ENCODE results near the gene PPP2R2C.

PPP2R2C gene

DNA sequence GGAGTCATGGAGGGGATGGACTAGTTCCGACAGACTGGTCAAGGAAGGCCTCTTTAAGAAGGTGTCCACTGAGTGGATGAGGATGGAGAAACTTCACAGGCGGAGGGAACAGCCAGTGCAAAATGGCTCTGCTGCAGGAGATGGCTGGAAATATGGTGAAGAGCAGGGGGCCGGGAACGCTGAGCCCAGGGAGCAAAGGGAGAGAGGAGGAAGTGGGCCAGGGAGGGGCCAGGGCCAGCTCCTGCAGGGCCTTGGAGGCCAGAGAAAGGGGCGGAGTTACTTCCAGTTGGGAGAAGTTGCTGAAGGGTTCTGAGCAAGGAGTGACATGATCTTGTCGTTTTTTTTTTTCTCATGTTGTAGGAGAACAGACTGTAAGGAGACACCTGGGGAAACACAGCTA, 108.3 kb downstream of the PPP2R2C start:
- H3K36me3 ChIP-seq (ENCODE audit: insufficient read depth), result no peaks in the 10 kb centered on the region
- H3K4me2 ChIP-seq, result no peak overlapping the region
- H3K4me3 ChIP-seq (IDR thresholded peaks at IDR 0.05; ENCODE audit: insufficient read depth, low read depth, low read length), result no peak overlapping the region
- TF ChIP-seq, protein P1, sequence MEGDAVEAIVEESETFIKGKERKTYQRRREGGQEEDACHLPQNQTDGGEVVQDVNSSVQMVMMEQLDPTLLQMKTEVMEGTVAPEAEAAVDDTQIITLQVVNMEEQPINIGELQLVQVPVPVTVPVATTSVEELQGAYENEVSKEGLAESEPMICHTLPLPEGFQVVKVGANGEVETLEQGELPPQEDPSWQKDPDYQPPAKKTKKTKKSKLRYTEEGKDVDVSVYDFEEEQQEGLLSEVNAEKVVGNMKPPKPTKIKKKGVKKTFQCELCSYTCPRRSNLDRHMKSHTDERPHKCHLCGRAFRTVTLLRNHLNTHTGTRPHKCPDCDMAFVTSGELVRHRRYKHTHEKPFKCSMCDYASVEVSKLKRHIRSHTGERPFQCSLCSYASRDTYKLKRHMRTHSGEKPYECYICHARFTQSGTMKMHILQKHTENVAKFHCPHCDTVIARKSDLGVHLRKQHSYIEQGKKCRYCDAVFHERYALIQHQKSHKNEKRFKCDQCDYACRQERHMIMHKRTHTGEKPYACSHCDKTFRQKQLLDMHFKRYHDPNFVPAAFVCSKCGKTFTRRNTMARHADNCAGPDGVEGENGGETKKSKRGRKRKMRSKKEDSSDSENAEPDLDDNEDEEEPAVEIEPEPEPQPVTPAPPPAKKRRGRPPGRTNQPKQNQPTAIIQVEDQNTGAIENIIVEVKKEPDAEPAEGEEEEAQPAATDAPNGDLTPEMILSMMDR (conservative IDR thresholded peaks at IDR 0.05; ENCODE audit: low read depth, low read length), result no peak
- H3K27ac ChIP-seq, result no peak overlapping the region
- H2AFZ ChIP-seq (ENCODE audit: low read depth), result no peak overlapping the region
- peaks cover 40% of the 10 kb centered on the region; the same call in 1 of the 2 replicates for H3K27me3 ChIP-seq (ENCODE audit: insufficient read depth, low read depth)
- no peaks in the 10 kb centered on the region for H4K20me1 ChIP-seq (ENCODE audit: insufficient read depth)
- H3K9ac ChIP-seq, result no peak overlapping the region
- no peaks in the 10 kb centered on the region for H3K79me2 ChIP-seq (ENCODE audit: insufficient read depth, low read depth)
- no peaks in the 10 kb centered on the region for H3K4me1 ChIP-seq (ENCODE audit: low read depth, poor library complexity, severe bottlenecking)

DNA sequence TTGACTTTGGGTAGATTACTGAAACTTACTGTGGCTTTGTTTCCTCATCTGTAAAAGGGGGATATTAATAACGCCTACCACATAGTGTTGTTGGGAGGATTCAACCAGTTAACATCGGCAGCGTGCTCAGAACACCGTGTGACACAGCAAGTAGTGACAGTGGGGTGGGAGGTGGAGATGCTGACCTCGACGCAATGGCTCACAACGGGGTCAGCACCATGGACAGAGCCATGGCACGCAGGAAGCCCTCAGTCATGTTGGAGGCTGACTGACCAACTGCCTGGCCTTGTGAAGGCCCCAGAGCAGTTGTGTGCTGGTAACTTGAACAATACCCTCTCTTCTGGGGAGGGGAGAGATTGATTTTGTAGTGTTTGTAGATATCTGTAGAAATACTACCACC, 109.5 kb downstream of the PPP2R2C start:
- Histone ChIP-seq H3K4me3 (IDR thresholded peaks at IDR 0.05; ENCODE audit: insufficient read depth, low read depth, low read length) (no peak overlapping the region), H3K4me2 (no peak overlapping the region), H3K27ac (no peak overlapping the region), H3K27me3 (ENCODE audit: insufficient read depth, low read depth) (peaks cover 30% of the 10 kb centered on the region; the same call in 1 of the 2 replicates), H3K9ac (no peak overlapping the region), H3K79me2 (ENCODE audit: insufficient read depth, low read depth) (no peaks in the 10 kb centered on the region), H3K4me1 (ENCODE audit: low read depth, poor library complexity, severe bottlenecking) (no peaks in the 10 kb centered on the region), H2AFZ (ENCODE audit: low read depth) (no peak overlapping the region), H4K20me1 (ENCODE audit: insufficient read depth) (no peaks in the 10 kb centered on the region), H3K36me3 (ENCODE audit: insufficient read depth) (no peaks in the 10 kb centered on the region)
- TF ChIP-seq, protein P1 (conservative IDR thresholded peaks at IDR 0.05; ENCODE audit: low read depth, low read length), result no peak

DNA sequence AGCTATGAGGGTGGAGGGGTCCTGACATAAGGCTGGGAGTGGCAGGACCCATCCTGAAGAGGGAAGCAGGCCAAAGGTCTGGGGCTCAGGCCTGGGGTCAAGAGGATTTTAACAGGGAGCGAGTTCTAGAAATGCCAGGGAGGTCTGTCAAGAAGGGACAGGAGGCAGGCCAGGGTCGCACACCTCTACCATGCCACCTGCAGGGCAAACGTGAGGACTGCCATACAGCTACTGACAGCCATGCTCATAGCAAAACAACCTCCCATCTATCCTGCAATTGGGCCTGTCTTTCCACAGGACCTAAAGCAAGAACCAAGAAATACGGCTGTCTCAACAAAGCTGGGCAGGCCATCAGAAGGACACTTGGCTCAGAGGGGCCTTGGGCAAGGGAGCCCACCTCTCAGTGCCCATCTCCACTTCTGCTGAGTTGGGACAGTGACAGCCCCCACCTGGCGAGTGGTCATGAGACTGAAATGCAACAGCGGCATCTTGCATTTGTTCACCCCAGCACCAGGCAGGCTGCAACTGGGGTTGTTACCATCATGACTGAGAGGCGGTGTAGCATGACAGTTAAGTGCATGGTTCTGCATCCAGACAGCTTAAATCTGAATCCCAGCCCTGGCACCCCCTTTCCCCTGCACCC, 110.0 kb downstream of the PPP2R2C start:
- H3K36me3 ChIP-seq (ENCODE audit: insufficient read depth), result no peaks in the 10 kb centered on the region
- no peak overlapping the region for H3K9ac ChIP-seq
- TF ChIP-seq, protein P1 (conservative IDR thresholded peaks at IDR 0.05; ENCODE audit: low read depth, low read length), result no peak
- H4K20me1 ChIP-seq (ENCODE audit: insufficient read depth), result no peaks in the 10 kb centered on the region
- no peak overlapping the region for H2AFZ ChIP-seq (ENCODE audit: low read depth)
- no peaks in the 10 kb centered on the region for H3K79me2 ChIP-seq (ENCODE audit: insufficient read depth, low read depth)
- no peak overlapping the region for H3K4me3 ChIP-seq (IDR thresholded peaks at IDR 0.05; ENCODE audit: insufficient read depth, low read depth, low read length)
- H3K27ac ChIP-seq, result no peak overlapping the region
- no peaks in the 10 kb centered on the region for H3K4me1 ChIP-seq (ENCODE audit: low read depth, poor library complexity, severe bottlenecking)
- no peak overlapping the region for H3K4me2 ChIP-seq
- peaks cover 30% of the 10 kb centered on the region; the same call in 1 of the 2 replicates for H3K27me3 ChIP-seq (ENCODE audit: insufficient read depth, low read depth)

DNA sequence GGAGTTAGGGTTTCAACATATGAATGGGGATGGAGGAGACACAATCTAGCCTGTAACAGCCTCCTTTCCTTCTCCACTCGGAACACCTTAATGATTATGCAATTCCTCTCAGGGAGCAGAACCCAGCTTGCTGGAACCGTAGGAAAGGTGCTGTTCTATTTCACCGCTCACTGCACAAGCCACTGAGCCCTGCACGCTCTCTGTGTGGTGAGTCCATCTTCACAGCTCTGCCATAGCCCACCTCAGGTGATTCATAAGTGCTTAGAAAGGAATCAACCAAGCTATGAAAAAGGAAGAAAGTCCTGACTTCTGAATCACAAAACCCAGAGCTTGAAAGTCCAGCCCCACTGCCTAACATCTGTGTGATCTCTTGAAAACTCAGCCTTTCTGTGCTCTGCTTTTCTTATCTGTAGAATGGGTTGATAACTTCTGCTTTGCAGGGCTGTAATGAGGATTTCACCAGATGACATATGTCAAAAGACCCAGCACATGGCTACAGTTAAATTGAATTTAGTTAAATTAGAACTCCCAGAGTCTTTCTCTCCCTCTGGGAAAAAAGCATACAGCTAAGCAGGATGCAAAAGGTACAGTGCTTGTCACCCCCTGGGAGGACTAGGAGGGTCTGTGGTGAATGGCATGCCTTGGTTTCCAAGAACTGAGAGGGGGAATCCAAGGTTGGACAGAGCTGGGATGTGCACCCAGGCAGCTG, 111.2 kb downstream of the PPP2R2C start:
- no peak overlapping the region for H2AFZ ChIP-seq (ENCODE audit: low read depth)
- H3K27ac ChIP-seq, result no peak overlapping the region
- H3K4me1 ChIP-seq (ENCODE audit: low read depth, poor library complexity, severe bottlenecking), result no peaks in the 10 kb centered on the region
- no peaks in the 10 kb centered on the region for H4K20me1 ChIP-seq (ENCODE audit: insufficient read depth)
- H3K4me2 ChIP-seq, result no peak overlapping the region
- no peaks in the 10 kb centered on the region for H3K36me3 ChIP-seq (ENCODE audit: insufficient read depth)
- H3K27me3 ChIP-seq (ENCODE audit: insufficient read depth, low read depth), result peaks cover 28% of the 10 kb centered on the region; the same call in 1 of the 2 replicates
- no peak overlapping the region for H3K9ac ChIP-seq
- TF ChIP-seq, protein P1 (conservative IDR thresholded peaks at IDR 0.05; ENCODE audit: low read depth, low read length), result no peak
- no peak overlapping the region for H3K4me3 ChIP-seq (IDR thresholded peaks at IDR 0.05; ENCODE audit: insufficient read depth, low read depth, low read length)
- H3K79me2 ChIP-seq (ENCODE audit: insufficient read depth, low read depth), result no peaks in the 10 kb centered on the region
